Measurements from ENCODE around the gene GIT1. TPM values are rescaled to one million over a fixed set of nuclear protein-coding genes. Genes with fewer than 3 reads are reported as not detected.

The GIT1 gene
- total RNA-seq, 1 experiment from 2014 or later = 120 TPM

GRCh38 chr17:29595107-29595942, 5.9 kb upstream of the GIT1 start:
- DNase-seq (ENCODE audit: low spot score) = no peak
- TF ChIP-seq CTCF (conservative IDR thresholded peaks at IDR 0.05; ENCODE audit: low read depth, low read length) = no peak
- no peak for TF ChIP-seq EZH2 (IDR thresholded peaks at IDR 0.05; ENCODE audit: borderline replicate concordance, low read depth, low read length, poor library complexity, severe bottlenecking)

GRCh38 chr17:29594519-29595090, 5.2 kb upstream of the GIT1 start:
- TF ChIP-seq EZH2 (IDR thresholded peaks at IDR 0.05; ENCODE audit: borderline replicate concordance, low read depth, low read length, poor library complexity, severe bottlenecking) (no peak), CTCF (conservative IDR thresholded peaks at IDR 0.05; ENCODE audit: low read depth, low read length) (0 out of 2 replicates have a peak, but pooled peaks have one; percentile 7)
- H3K36me3 ChIP-seq (ENCODE audit: insufficient read depth, low read length, poor library complexity, severe bottlenecking) = no peaks in the 10 kb centered on the region
- ChIA-PET CTCF (no interaction called here), POLR2A (ENCODE audit: low non-redundant PET) (interaction anchor here (0.6 kb wide), 1 partner anchor 1888 kb away, joined by 3 read pairs; no protein-coding TSS in a partner anchor)
- no peaks in the 10 kb centered on the region for H3K9me3 ChIP-seq (ENCODE audit: low read depth, low read length, poor library complexity, severe bottlenecking)
- intact Hi-C loops (cut with micrococcal nuclease; ENCODE audit: unreplicated experiment) = no loop called here
- peaks cover 79% of the 10 kb centered on the region for H3K4me1 ChIP-seq (ENCODE audit: insufficient read depth, low read length, poor library complexity, severe bottlenecking)
- no TSS peak for BruUV-seq (replicated peaks)
- no peaks in the 10 kb centered on the region for H3K27me3 ChIP-seq (replicated peaks; ENCODE audit: insufficient read depth, low read depth, low read length, poor library complexity)
- DNase-seq (ENCODE audit: low spot score) = no peak
- peak overlapping the region; percentile 90 for H3K27ac ChIP-seq (ENCODE audit: low read depth, low read length, poor library complexity, severe bottlenecking)
- H3K4me3 ChIP-seq (ENCODE audit: low read depth, low read length, poor library complexity, severe bottlenecking) = peak overlapping the region; percentile 97

More at GRCh38 chr17:29595107-29595942, 5.9 kb upstream of the GIT1 start:
- Histone ChIP-seq H3K36me3 (ENCODE audit: insufficient read depth, low read length, poor library complexity, severe bottlenecking) (no peaks in the 10 kb centered on the region), H3K4me1 (ENCODE audit: insufficient read depth, low read length, poor library complexity, severe bottlenecking) (peaks cover 72% of the 10 kb centered on the region), H3K9me3 (ENCODE audit: low read depth, low read length, poor library complexity, severe bottlenecking) (no peaks in the 10 kb centered on the region), H3K4me3 (ENCODE audit: low read depth, low read length, poor library complexity, severe bottlenecking) (peak overlapping the region; percentile 97), H3K27me3 (replicated peaks; ENCODE audit: insufficient read depth, low read depth, low read length, poor library complexity) (no peaks in the 10 kb centered on the region), H3K27ac (ENCODE audit: low read depth, low read length, poor library complexity, severe bottlenecking) (peak overlapping the region; percentile 90)
- POLR2A ChIA-PET (ENCODE audit: low non-redundant PET) = no interaction called here
- no TSS peak for BruUV-seq (replicated peaks)
- intact Hi-C loops (cut with micrococcal nuclease; ENCODE audit: unreplicated experiment) = no loop called here
- CTCF ChIA-PET = no interaction called here

GRCh38 chr17:29593591-29594518, 4.4 kb upstream of the GIT1 start:
- no TSS peak for BruUV-seq (replicated peaks)
- Histone ChIP-seq H3K9me3 (ENCODE audit: low read depth, low read length, poor library complexity, severe bottlenecking) (no peaks in the 10 kb centered on the region), H3K27ac (ENCODE audit: low read depth, low read length, poor library complexity, severe bottlenecking) (peak overlapping the region; percentile 90), H3K27me3 (replicated peaks; ENCODE audit: insufficient read depth, low read depth, low read length, poor library complexity) (no peaks in the 10 kb centered on the region), H3K4me1 (ENCODE audit: insufficient read depth, low read length, poor library complexity, severe bottlenecking) (peaks cover 73% of the 10 kb centered on the region), H3K36me3 (ENCODE audit: insufficient read depth, low read length, poor library complexity, severe bottlenecking) (no peaks in the 10 kb centered on the region), H3K4me3 (ENCODE audit: low read depth, low read length, poor library complexity, severe bottlenecking) (peak overlapping the region; percentile 97)
- intact Hi-C loops (cut with micrococcal nuclease; ENCODE audit: unreplicated experiment) = no loop called here
- peak; percentile 61 for DNase-seq (ENCODE audit: low spot score)
- ChIA-PET POLR2A (ENCODE audit: low non-redundant PET) (interaction anchor here (0.6 kb wide), 1 partner anchor 1889 kb away, joined by 3 read pairs; no protein-coding TSS in a partner anchor), CTCF (interaction anchor here (1.0 kb wide), 1 partner anchor 22 kb away, joined by 3 read pairs; no protein-coding TSS in a partner anchor)
- peak; percentile 42; the same call in 1 of the 2 replicates for TF ChIP-seq CTCF (conservative IDR thresholded peaks at IDR 0.05; ENCODE audit: low read depth, low read length)
- TF ChIP-seq EZH2 (IDR thresholded peaks at IDR 0.05; ENCODE audit: borderline replicate concordance, low read depth, low read length, poor library complexity, severe bottlenecking) = no peak

All from A673 (cell line).